Stromal cell of bone marrow (primary cell): Measurements from ENCODE around the gene C14orf93.
"Not testable (repeated sequence)": the region's sequence is repeated elsewhere in the genome, so short reads cannot be mapped to it uniquely, and the experiment has no call there.

Experiments
- DNase-seq: peaks from one replicate; pipeline ENCODE4 v3.0.0-alpha.2; 2012; ENCODE audit warnings: low read depth

Gene C14orf93

DNA sequence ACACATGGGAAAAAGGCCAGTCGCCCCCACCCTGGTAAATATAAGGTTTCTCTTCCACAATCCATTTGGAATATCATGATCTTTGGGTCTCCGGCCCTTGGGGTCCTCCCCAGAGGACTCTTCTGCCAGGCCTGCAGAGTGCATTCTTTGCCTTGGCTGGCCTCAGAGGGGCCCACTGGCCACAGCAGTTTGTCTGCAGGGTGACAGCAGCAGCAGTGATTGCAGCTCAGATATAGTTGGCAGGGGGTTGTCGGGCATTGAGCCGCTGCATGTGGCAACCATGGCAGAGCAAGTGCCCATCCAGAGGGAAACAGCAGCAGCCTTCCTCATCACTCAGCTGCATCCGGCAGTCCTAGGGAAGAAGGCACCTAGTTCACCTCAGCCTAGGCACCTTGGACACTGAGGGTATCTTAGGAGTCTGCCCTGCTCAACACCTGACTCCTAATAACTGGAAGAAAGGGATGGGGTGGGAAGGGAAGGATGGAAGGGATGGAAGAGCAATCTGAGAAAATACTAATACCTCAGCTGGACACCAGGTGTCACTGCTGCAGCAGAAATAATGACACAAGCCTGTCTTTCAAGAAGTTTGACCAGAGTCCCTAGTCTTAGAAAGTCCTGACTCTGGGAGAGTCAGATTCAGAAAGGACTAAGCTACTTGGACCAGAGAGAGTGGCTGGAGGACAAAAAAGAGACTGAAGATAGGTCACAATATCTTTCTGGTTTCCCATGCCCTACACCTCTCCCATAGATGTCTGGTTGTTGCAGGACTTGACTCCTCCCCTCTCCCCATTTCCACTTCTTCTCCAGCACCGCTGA lies 36.5 kb downstream of the C14orf93 start:
- peak; percentile 47 for DNase-seq

GRCh38 chr14:22972313-22972930 lies 37.5 kb downstream of the C14orf93 start:
- DNase-seq: no peak

- DNase-seq: no peak
Measured at GRCh38 chr14:22971152-22971551, 38.8 kb downstream of the C14orf93 start.

GRCh38 chr14:22966783-22967269 lies 43.1 kb downstream of the C14orf93 start:
- DNase-seq: no peak

- not testable (repeated sequence) for DNase-seq
Measured at GRCh38 chr14:22965916-22966782, 43.8 kb downstream of the C14orf93 start.

- DNase-seq: no peak
Measured at GRCh38 chr14:22962061-22962676, 47.8 kb downstream of the C14orf93 start.

DNA sequence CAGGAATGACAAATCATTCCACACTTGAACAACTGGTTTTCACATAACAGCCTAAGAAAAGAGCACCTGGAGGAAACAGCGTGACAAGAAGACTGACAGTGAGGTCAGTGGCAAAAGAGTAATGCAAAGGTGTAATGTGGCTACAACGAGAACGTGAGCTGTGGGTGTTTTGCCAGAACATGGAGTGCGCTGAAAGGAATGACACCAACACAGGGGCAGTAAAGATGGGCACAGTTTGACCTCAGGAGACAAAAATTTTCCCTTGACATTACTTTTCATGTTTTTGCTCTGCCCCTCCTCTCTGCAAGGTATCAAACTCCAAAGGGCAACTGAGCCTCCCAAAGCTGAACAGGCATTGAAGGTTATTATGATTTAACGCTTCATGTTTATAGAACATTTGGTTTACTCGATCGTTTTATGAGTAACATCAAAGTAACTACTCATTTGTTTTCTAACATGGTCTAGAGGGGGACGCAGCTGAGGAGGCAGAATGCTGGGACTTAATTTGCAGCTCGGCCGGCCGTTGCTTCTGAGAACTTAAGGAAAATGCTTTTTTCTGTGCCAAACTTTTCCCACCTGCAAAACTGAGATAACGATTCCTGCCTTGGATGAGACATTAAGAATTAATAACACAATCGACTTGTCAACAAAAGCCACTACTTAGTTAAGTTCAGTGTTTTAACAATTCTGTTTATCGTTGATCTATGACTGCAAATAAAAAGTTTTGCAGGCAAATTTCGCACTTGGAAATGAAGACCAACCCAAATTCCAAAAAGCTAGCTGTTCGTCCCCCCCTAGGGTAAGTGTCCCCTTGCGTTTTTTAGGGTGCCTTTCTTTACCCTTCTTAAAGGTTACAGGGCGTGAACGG lies 54.0 kb downstream of the C14orf93 start:
- DNase-seq: no peak

DNA sequence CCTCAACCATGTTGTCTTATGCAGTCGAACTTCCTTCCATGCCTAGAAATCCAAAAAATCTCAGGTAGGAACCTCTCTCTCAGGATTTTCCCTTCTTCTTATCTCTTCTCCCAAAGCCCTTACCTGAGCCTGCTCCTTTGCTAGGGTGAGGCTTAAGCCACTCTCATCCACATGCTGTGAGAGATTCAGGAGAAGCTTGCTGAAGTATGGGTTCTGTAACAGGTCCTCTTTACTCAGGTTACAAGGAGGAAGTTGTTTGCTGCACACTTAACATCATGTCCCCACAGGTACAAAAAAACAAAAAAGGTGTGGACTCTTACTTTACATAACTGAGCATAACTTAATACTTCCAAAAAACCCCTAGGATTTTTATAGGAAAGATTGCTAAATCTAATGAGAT lies 57.5 kb downstream of the C14orf93 start:
- no peak for DNase-seq

DNA sequence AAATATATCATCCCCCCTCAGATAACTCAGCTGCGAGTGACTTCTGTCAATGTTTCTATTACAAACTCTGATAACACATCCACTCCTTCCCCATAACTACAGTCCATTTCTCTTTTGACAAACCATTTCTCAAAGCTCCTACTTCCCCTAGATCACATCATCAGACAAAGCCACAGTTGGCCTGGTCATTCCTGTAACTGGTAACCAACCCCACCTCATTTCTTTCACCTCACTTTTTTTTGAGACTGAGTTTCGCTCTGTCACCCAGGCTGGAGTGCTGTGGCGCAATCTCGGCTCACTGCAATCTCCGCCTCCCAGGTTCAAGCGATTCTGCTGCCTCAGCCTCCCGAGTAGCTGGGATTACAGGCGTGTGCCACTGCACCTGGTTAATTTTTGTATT lies 58.1 kb downstream of the C14orf93 start:
- not testable (repeated sequence) for DNase-seq

- no peak for DNase-seq
Measured at GRCh38 chr14:22945642-22946041, 64.3 kb downstream of the C14orf93 start.

- peak; percentile 39 for DNase-seq
Measured at GRCh38 chr14:22939684-22940083, 70.3 kb downstream of the C14orf93 start.
